Measurements from ENCODE around the gene MPI. TPM values are rescaled to one million over a fixed set of nuclear protein-coding genes. Genes with fewer than 3 reads are reported as not detected.

Gene MPI
- total RNA-seq, 2 donors from 2014 or later: 50.7 to 68.0 TPM

- no peaks in the 10 kb centered on the region for H3K27me3 ChIP-seq
- H3K27ac ChIP-seq: no peak overlapping the region
- intact Hi-C loops (cut with DNase I): no loop called here
- no peak for DNase-seq
- TF ChIP-seq, protein P1, sequence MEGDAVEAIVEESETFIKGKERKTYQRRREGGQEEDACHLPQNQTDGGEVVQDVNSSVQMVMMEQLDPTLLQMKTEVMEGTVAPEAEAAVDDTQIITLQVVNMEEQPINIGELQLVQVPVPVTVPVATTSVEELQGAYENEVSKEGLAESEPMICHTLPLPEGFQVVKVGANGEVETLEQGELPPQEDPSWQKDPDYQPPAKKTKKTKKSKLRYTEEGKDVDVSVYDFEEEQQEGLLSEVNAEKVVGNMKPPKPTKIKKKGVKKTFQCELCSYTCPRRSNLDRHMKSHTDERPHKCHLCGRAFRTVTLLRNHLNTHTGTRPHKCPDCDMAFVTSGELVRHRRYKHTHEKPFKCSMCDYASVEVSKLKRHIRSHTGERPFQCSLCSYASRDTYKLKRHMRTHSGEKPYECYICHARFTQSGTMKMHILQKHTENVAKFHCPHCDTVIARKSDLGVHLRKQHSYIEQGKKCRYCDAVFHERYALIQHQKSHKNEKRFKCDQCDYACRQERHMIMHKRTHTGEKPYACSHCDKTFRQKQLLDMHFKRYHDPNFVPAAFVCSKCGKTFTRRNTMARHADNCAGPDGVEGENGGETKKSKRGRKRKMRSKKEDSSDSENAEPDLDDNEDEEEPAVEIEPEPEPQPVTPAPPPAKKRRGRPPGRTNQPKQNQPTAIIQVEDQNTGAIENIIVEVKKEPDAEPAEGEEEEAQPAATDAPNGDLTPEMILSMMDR (IDR thresholded peaks at IDR 0.05): no peak
- peak overlapping the region in 1 of 2 donors; percentile 8 for H3K9ac ChIP-seq (ENCODE audit: low read depth in 2 of 2, low read length in 2 of 2)
- H3K4me1 ChIP-seq: peaks cover 7% of the 10 kb centered on the region
- no peaks in the 10 kb centered on the region for H3K9me3 ChIP-seq
- peaks cover 15% of the 10 kb centered on the region for H3K36me3 ChIP-seq
- no peak overlapping the region for H3K4me3 ChIP-seq
These were observed 42.4 kb upstream of the MPI start for GRCh38 chr15:74847432-74847831.

GRCh38 chr15:74850393-74850792 is 39.4 kb upstream of the MPI start:
- DNase-seq: no peak
- intact Hi-C loops (cut with DNase I): no loop called here
- no peak overlapping the region for H3K27ac ChIP-seq

GRCh38 chr15:74851960-74852359 is 37.9 kb upstream of the MPI start:
- no peaks in the 10 kb centered on the region for H3K4me1 ChIP-seq
- intact Hi-C loops (cut with DNase I): no loop called here
- no peaks in the 10 kb centered on the region for H3K27me3 ChIP-seq
- no peak overlapping the region for H3K27ac ChIP-seq
- no peak overlapping the region for H3K9ac ChIP-seq (ENCODE audit: low read depth in 2 of 2, low read length in 2 of 2)
- no peak for DNase-seq
- TF ChIP-seq, protein P1 (IDR thresholded peaks at IDR 0.05): no peak
- H3K4me3 ChIP-seq: no peak overlapping the region
- peaks cover 30% of the 10 kb centered on the region for H3K36me3 ChIP-seq
- H3K9me3 ChIP-seq: no peaks in the 10 kb centered on the region

More at GRCh38 chr15:74850393-74850792, 39.4 kb upstream of the MPI start:
- TF ChIP-seq, protein P1 (IDR thresholded peaks at IDR 0.05): no peak
- Histone ChIP-seq H3K4me3 (no peak overlapping the region), H3K9me3 (no peaks in the 10 kb centered on the region), H3K36me3 (peaks cover 30% of the 10 kb centered on the region), H3K27me3 (no peaks in the 10 kb centered on the region), H3K4me1 (no peaks in the 10 kb centered on the region), H3K9ac (ENCODE audit: low read depth in 2 of 2, low read length in 2 of 2) (peak overlapping the region in 1 of 2 donors; percentile 38)

DNA sequence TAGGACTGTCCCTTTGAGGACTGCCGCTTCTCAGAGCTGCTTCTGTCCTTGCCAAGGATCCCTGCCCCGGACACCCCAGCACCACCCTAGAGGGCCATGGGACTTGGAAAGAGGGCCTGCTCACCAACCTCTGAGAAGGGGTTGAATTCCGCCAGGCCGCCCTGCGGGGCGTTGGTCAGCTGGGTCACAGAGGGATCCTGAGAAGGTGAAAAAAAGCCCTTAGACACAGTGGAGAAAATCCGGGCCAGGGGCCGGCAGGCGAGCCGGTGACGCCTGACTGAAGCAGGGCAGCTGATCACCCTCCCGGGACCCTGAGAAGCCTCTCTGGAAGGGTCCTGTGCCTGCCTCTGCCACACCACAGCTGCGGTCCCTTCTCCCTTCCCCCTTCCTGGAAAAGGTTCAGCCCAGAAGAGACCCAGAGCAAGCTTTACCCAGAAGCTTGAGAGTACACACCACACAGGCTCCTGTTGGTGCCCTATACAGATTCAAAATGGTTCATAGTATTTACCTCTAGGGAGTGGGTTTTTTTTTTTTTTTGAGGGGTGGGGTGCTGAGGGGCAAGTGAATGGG is 35.3 kb upstream of the MPI start:
- Histone ChIP-seq H3K9me3 (no peaks in the 10 kb centered on the region), H3K36me3 (peaks cover 24% of the 10 kb centered on the region), H3K27ac (no peak overlapping the region), H3K9ac (ENCODE audit: low read depth in 2 of 2, low read length in 2 of 2) (no peak overlapping the region), H3K4me1 (peaks cover 17% of the 10 kb centered on the region), H3K4me3 (no peak overlapping the region), H3K27me3 (no peaks in the 10 kb centered on the region)
- intact Hi-C loops (cut with DNase I): no loop called here
- no peak for DNase-seq
- TF ChIP-seq, protein P1 (IDR thresholded peaks at IDR 0.05): no peak

GRCh38 chr15:74855857-74856256 is 34.0 kb upstream of the MPI start:
- Histone ChIP-seq H3K36me3 (peaks cover 24% of the 10 kb centered on the region), H3K27ac (no peak overlapping the region), H3K4me1 (peaks cover 17% of the 10 kb centered on the region), H3K27me3 (no peaks in the 10 kb centered on the region), H3K9me3 (no peaks in the 10 kb centered on the region), H3K9ac (ENCODE audit: low read depth in 2 of 2, low read length in 2 of 2) (no peak overlapping the region), H3K4me3 (no peak overlapping the region)
- TF ChIP-seq, protein P1 (IDR thresholded peaks at IDR 0.05): no peak
- DNase-seq: no peak
- intact Hi-C loops (cut with DNase I): no loop called here
